HFFc6 (cell line): ENCODE measurements around the gene CSF1R. TPM values are rescaled to one million over a fixed set of nuclear protein-coding genes. Genes with fewer than 3 reads are reported as not detected.

Experiments used
- DNase-seq: peaks from one replicate; pipeline ENCODE4 v3.0.0-alpha.2; 2018
- H3K27ac Mint-ChIP-seq: 2 replicates; pipeline ENCODE4 v1.8.0; 2020; ENCODE audit warnings: mild to moderate bottlenecking, mixed read lengths
- H3K27me3 Mint-ChIP-seq: 2 replicates; pipeline ENCODE4 v1.8.0; 2021; ENCODE audit warnings: mild to moderate bottlenecking, moderate library complexity, mixed read lengths; ENCODE audit not compliant: insufficient read depth
- H3K36me3 Mint-ChIP-seq: 2 replicates; pipeline ENCODE4 v1.8.0; 2021; ENCODE audit warnings: low read depth, mixed read lengths
- H3K4me1 Mint-ChIP-seq: 2 replicates; pipeline ENCODE4 v1.8.0; 2020; ENCODE audit warnings: low read depth, mixed read lengths
- H3K4me3 Mint-ChIP-seq: 2 replicates; pipeline ENCODE4 v1.8.0; 2020; ENCODE audit warnings: mild to moderate bottlenecking, moderate library complexity, mixed read lengths
- H3K9me3 Mint-ChIP-seq: 2 replicates; pipeline ENCODE4 v1.8.0; 2020; ENCODE audit warnings: mild to moderate bottlenecking, mixed read lengths
- CTCF ChIP-seq: fragments of 200-600 bp; sonication (generic); IDR thresholded peaks from 2 replicates; pipeline ENCODE4 v1.5.0; 2021; ENCODE audit warnings: antibody characterized with exemption, mild to moderate bottlenecking
- total RNA-seq, 6 experiments: library from RNA; stranded (reverse); fragmentation: NEBNext Ultra II Directional; extraction: Animal tissue kit (Norgen Biotek cat#: 25700); gene quantifications; 2 replicates in 1 of 6; 3 replicates in 5 of 6; pipeline ENCODE4 v1.2.3, GENCODE V29; 2021

The CSF1R gene
- total RNA-seq, 6 experiments from 2014 or later, result 0.26 to 1.5 (median 0.78) TPM

- Mint-ChIP-seq H3K27ac (no peak overlapping the region), H3K4me1 (peaks cover 23% of the 10 kb centered on the region), H3K9me3 (no peaks in the 10 kb centered on the region), H3K27me3 (peaks cover 2% of the 10 kb centered on the region; the same call in 1 of the 2 replicates), H3K4me3 (no peak overlapping the region), H3K36me3 (no peaks in the 10 kb centered on the region)
- no peak for DNase-seq
- no peak for TF ChIP-seq CTCF
Observed at GRCh38 chr5:150081541-150082283, 4.6 kb downstream of the CSF1R start.

GRCh38 chr5:150080696-150081435, 5.5 kb downstream of the CSF1R start:
- TF ChIP-seq CTCF, result no peak
- Mint-ChIP-seq H3K4me3 (no peak overlapping the region), H3K9me3 (no peaks in the 10 kb centered on the region), H3K36me3 (no peaks in the 10 kb centered on the region), H3K27me3 (peaks cover 2% of the 10 kb centered on the region; the same call in 1 of the 2 replicates), H3K27ac (no peak overlapping the region), H3K4me1 (peaks cover 23% of the 10 kb centered on the region)
- no peak for DNase-seq

- Mint-ChIP-seq H3K27me3 (peaks cover 2% of the 10 kb centered on the region; the same call in 1 of the 2 replicates), H3K4me1 (peaks cover 23% of the 10 kb centered on the region), H3K27ac (no peak overlapping the region), H3K36me3 (no peaks in the 10 kb centered on the region), H3K9me3 (no peaks in the 10 kb centered on the region), H3K4me3 (no peak overlapping the region)
- no peak for DNase-seq
- no peak for TF ChIP-seq CTCF
Observed at GRCh38 chr5:150079909-150080461, 6.4 kb downstream of the CSF1R start.

GRCh38 chr5:150078802-150079689, 7.3 kb downstream of the CSF1R start:
- DNase-seq, result no peak
- Mint-ChIP-seq H3K4me1 (peaks cover 23% of the 10 kb centered on the region), H3K9me3 (no peaks in the 10 kb centered on the region), H3K27ac (no peak overlapping the region; the same call in 1 of the 2 replicates), H3K36me3 (no peaks in the 10 kb centered on the region), H3K27me3 (peaks cover 2% of the 10 kb centered on the region; the same call in 1 of the 2 replicates), H3K4me3 (no peak overlapping the region)
- no peak for TF ChIP-seq CTCF
